HEK293 (cell line): Measurements from ENCODE around the gene USF3.

Experiments
- CTCF ChIA-PET: fragments of 350-600 bp; formaldehyde crosslinking; extraction: SDS; loops from one replicate; lab custom pipeline; 2021; ENCODE audit warnings: antibody characterized with exemption; lab: Yijun Ruan, JAX
- POLR2A ChIA-PET: fragments of 300-600 bp; formaldehyde crosslinking; extraction: SDS; loops from one replicate; lab custom pipeline; 2020; ENCODE audit warnings: antibody characterized with exemption, inconsistent platforms; lab: Yijun Ruan, JAX
- H3K27ac ChIP-seq: fragments of 200-500 bp; sonication (Bioruptor generic); 2 replicates; pipeline ENCODE4 v1.5.1; 2014; ENCODE audit warnings: low read depth, low read length, control low read depth, inconsistent platforms; ENCODE audit errors: extremely low read depth
- H3K36me3 ChIP-seq, 2 experiments: fragments of 200-500 bp in 1 of 2; sonication (Bioruptor generic) in 1 of 2; 1 replicate in 1 of 2; 2 replicates in 1 of 2; pipeline ENCODE4 v1.5.1; 2014 to 2017; ENCODE audit warnings: inconsistent platforms in 2 of 2, low read length in 2 of 2; ENCODE audit not compliant: control insufficient read depth in 2 of 2, insufficient read depth in 1 of 2
- H3K4me1 ChIP-seq: fragments of 200-500 bp; sonication (Bioruptor generic); 2 replicates; pipeline ENCODE4 v1.5.1; 2014; ENCODE audit warnings: mild to moderate bottlenecking, low read length, inconsistent platforms; ENCODE audit not compliant: control insufficient read depth, insufficient read depth
- H3K4me3 ChIP-seq: 2 replicates; pipeline ENCODE4 v1.5.1; 2011; ENCODE audit warnings: low read depth, mild to moderate bottlenecking, control low read depth, low read length, moderate library complexity
- H3K9me3 ChIP-seq: fragments of 200-500 bp; sonication (Bioruptor generic); 2 replicates; pipeline ENCODE4 v1.5.1; 2014; ENCODE audit warnings: low read depth, low read length, inconsistent platforms; ENCODE audit not compliant: control insufficient read depth, insufficient read depth
- BCL11B ChIP-seq: fragments of 450-650 bp; formaldehyde crosslinking; IDR thresholded peaks from 2 replicates; pipeline ENCODE4 v1.5.1; 2016; ENCODE audit warnings: low read depth, missing biosample characterization, missing genetic modification characterization
- YY2 ChIP-seq: fragments of 450-650 bp; formaldehyde crosslinking; IDR thresholded peaks from 2 replicates; pipeline ENCODE4 v1.5.1; 2016; ENCODE audit warnings: missing biosample characterization, missing genetic modification characterization
- ZFP41 ChIP-seq: fragments of 450-650 bp; formaldehyde crosslinking; IDR thresholded peaks from 2 replicates; pipeline ENCODE4 v1.5.1; 2016; ENCODE audit warnings: missing biosample characterization, missing genetic modification characterization, borderline replicate concordance
- ZNF16 ChIP-seq: fragments of 450-650 bp; formaldehyde crosslinking; IDR thresholded peaks from 2 replicates; pipeline ENCODE4 v1.5.1; 2016; ENCODE audit warnings: low read depth, missing biosample characterization, missing genetic modification characterization
- ZNF223 ChIP-seq: fragments of 450-650 bp; formaldehyde crosslinking; IDR thresholded peaks from 2 replicates; pipeline ENCODE4 v1.5.1; 2016; ENCODE audit warnings: missing biosample characterization, missing genetic modification characterization
- ZNF280D ChIP-seq: fragments of 450-650 bp; formaldehyde crosslinking; IDR thresholded peaks from 2 replicates; pipeline ENCODE4 v1.5.1; 2016; ENCODE audit warnings: missing biosample characterization, missing genetic modification characterization
- ZNF341 ChIP-seq: fragments of 450-650 bp; formaldehyde crosslinking; IDR thresholded peaks from 2 replicates; pipeline ENCODE4; 2016; ENCODE audit warnings: low read depth, missing biosample characterization, missing genetic modification characterization
- ZNF366 ChIP-seq: fragments of 450-650 bp; formaldehyde crosslinking; conservative IDR thresholded peaks from 2 replicates; pipeline ENCODE4 v1.5.1; 2016; ENCODE audit warnings: missing biosample characterization, missing genetic modification characterization
- ZNF433 ChIP-seq: fragments of 450-650 bp; formaldehyde crosslinking; IDR thresholded peaks from 2 replicates; pipeline ENCODE4 v1.5.1; 2016; ENCODE audit warnings: missing biosample characterization, missing genetic modification characterization, low read depth
- ZNF501 ChIP-seq: fragments of 450-650 bp; formaldehyde crosslinking; IDR thresholded peaks from 2 replicates; pipeline ENCODE4 v1.5.1; 2016; ENCODE audit warnings: missing biosample characterization, missing genetic modification characterization
- ZNF555 ChIP-seq: fragments of 450-650 bp; formaldehyde crosslinking; conservative IDR thresholded peaks from 2 replicates; pipeline ENCODE4 v1.5.1; 2017; ENCODE audit warnings: missing biosample characterization, mild to moderate bottlenecking, missing genetic modification characterization, inconsistent platforms
- ZNF658 ChIP-seq: fragments of 450-650 bp; formaldehyde crosslinking; IDR thresholded peaks from 2 replicates; pipeline ENCODE4; 2016; ENCODE audit warnings: missing biosample characterization, missing genetic modification characterization
- ZNF660 ChIP-seq: fragments of 450-650 bp; IDR thresholded peaks from 2 replicates; pipeline ENCODE4 v1.5.1; 2018; ENCODE audit warnings: missing biosample characterization, mild to moderate bottlenecking, missing genetic modification characterization
- ZNF777 ChIP-seq: fragments of 450-650 bp; formaldehyde crosslinking; IDR thresholded peaks from 2 replicates; pipeline ENCODE4 v1.5.1; 2017; ENCODE audit warnings: missing biosample characterization, missing genetic modification characterization, borderline replicate concordance
- ZSCAN23 ChIP-seq: fragments of 450-650 bp; formaldehyde crosslinking; IDR thresholded peaks from 2 replicates; pipeline ENCODE4 v1.5.1; 2016; ENCODE audit warnings: missing biosample characterization, missing genetic modification characterization
- TF ChIP-seq, protein P1 (sequence below): fragments of 450-650 bp; formaldehyde crosslinking; IDR thresholded peaks from 2 replicates; pipeline ENCODE4 v1.5.1; 2016; ENCODE audit warnings: missing biosample characterization, missing genetic modification characterization
- TF ChIP-seq, protein P2 (sequence below): fragments of 450-650 bp; formaldehyde crosslinking; IDR thresholded peaks from 2 replicates; pipeline ENCODE4 v1.5.1; 2017; ENCODE audit warnings: missing biosample characterization, missing genetic modification characterization
- TF ChIP-seq, protein P3 (sequence below): fragments of 450-650 bp; formaldehyde crosslinking; IDR thresholded peaks from 2 replicates; pipeline ENCODE4 v1.5.1; 2016; ENCODE audit warnings: missing biosample characterization, missing genetic modification characterization, borderline replicate concordance
- TF ChIP-seq, protein P4 (sequence below): fragments of 450-650 bp; formaldehyde crosslinking; conservative IDR thresholded peaks from 2 replicates; pipeline ENCODE4 v1.5.1; 2016; ENCODE audit warnings: low read depth, missing biosample characterization, missing genetic modification characterization

Gene USF3

GRCh38 chr3:113602836-113603235 is 93.6 kb downstream of the USF3 start (continued):
- TF ChIP-seq ZNF280D = no peak
- TF ChIP-seq, protein P1, sequence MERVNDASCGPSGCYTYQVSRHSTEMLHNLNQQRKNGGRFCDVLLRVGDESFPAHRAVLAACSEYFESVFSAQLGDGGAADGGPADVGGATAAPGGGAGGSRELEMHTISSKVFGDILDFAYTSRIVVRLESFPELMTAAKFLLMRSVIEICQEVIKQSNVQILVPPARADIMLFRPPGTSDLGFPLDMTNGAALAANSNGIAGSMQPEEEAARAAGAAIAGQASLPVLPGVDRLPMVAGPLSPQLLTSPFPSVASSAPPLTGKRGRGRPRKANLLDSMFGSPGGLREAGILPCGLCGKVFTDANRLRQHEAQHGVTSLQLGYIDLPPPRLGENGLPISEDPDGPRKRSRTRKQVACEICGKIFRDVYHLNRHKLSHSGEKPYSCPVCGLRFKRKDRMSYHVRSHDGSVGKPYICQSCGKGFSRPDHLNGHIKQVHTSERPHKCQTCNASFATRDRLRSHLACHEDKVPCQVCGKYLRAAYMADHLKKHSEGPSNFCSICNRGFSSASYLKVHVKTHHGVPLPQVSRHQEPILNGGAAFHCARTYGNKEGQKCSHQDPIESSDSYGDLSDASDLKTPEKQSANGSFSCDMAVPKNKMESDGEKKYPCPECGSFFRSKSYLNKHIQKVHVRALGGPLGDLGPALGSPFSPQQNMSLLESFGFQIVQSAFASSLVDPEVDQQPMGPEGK (tag by site-specific recombination) = no peak
- TF ChIP-seq BCL11B = no peak
- no peak for TF ChIP-seq YY2 (tag by site-specific recombination)
- TF ChIP-seq ZFP41 (tag by site-specific recombination) = no peak
- no peak for TF ChIP-seq ZNF658 (tag by site-specific recombination)
- TF ChIP-seq, all 188 proteins: peak for 0

- no peak overlapping the region for H3K27ac ChIP-seq
- H3K4me3 ChIP-seq = no peak overlapping the region
- TF ChIP-seq ZNF555 (tag by site-specific recombination) (no peak), ZNF341 (no peak), ZNF501 (tag by site-specific recombination) (no peak), ZNF223 (no peak)
- TF ChIP-seq, protein P2, sequence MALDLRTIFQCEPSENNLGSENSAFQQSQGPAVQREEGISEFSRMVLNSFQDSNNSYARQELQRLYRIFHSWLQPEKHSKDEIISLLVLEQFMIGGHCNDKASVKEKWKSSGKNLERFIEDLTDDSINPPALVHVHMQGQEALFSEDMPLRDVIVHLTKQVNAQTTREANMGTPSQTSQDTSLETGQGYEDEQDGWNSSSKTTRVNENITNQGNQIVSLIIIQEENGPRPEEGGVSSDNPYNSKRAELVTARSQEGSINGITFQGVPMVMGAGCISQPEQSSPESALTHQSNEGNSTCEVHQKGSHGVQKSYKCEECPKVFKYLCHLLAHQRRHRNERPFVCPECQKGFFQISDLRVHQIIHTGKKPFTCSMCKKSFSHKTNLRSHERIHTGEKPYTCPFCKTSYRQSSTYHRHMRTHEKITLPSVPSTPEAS (tag by site-specific recombination) = no peak
- TF ChIP-seq, protein P3, sequence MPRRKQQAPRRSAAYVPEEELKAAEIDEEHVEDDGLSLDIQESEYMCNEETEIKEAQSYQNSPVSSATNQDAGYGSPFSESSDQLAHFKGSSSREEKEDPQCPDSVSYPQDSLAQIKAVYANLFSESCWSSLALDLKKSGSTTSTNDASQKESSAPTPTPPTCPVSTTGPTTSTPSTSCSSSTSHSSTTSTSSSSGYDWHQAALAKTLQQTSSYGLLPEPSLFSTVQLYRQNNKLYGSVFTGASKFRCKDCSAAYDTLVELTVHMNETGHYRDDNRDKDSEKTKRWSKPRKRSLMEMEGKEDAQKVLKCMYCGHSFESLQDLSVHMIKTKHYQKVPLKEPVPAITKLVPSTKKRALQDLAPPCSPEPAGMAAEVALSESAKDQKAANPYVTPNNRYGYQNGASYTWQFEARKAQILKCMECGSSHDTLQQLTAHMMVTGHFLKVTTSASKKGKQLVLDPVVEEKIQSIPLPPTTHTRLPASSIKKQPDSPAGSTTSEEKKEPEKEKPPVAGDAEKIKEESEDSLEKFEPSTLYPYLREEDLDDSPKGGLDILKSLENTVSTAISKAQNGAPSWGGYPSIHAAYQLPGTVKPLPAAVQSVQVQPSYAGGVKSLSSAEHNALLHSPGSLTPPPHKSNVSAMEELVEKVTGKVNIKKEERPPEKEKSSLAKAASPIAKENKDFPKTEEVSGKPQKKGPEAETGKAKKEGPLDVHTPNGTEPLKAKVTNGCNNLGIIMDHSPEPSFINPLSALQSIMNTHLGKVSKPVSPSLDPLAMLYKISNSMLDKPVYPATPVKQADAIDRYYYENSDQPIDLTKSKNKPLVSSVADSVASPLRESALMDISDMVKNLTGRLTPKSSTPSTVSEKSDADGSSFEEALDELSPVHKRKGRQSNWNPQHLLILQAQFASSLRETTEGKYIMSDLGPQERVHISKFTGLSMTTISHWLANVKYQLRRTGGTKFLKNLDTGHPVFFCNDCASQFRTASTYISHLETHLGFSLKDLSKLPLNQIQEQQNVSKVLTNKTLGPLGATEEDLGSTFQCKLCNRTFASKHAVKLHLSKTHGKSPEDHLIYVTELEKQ (tag by site-specific recombination) = no peak
- H3K36me3 ChIP-seq = no peaks in the 10 kb centered on the region
- POLR2A ChIA-PET = no interaction called here
- no peaks in the 10 kb centered on the region for H3K9me3 ChIP-seq
- CTCF ChIA-PET = no interaction called here
- H3K4me1 ChIP-seq = no peaks in the 10 kb centered on the region
These were observed 94.2 kb downstream of the USF3 start for GRCh38 chr3:113602256-113602655.

- POLR2A ChIA-PET = no interaction called here
- no peaks in the 10 kb centered on the region for H3K4me1 ChIP-seq
- TF ChIP-seq ZNF366 = no peak
- TF ChIP-seq, protein P4, sequence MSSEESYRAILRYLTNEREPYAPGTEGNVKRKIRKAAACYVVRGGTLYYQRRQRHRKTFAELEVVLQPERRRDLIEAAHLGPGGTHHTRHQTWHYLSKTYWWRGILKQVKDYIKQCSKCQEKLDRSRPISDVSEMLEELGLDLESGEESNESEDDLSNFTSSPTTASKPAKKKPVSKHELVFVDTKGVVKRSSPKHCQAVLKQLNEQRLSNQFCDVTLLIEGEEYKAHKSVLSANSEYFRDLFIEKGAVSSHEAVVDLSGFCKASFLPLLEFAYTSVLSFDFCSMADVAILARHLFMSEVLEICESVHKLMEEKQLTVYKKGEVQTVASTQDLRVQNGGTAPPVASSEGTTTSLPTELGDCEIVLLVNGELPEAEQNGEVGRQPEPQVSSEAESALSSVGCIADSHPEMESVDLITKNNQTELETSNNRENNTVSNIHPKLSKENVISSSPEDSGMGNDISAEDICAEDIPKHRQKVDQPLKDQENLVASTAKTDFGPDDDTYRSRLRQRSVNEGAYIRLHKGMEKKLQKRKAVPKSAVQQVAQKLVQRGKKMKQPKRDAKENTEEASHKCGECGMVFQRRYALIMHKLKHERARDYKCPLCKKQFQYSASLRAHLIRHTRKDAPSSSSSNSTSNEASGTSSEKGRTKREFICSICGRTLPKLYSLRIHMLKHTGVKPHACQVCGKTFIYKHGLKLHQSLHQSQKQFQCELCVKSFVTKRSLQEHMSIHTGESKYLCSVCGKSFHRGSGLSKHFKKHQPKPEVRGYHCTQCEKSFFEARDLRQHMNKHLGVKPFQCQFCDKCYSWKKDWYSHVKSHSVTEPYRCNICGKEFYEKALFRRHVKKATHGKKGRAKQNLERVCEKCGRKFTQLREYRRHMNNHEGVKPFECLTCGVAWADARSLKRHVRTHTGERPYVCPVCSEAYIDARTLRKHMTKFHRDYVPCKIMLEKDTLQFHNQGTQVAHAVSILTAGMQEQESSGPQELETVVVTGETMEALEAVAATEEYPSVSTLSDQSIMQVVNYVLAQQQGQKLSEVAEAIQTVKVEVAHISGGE = no peak
- TF ChIP-seq ZNF16 (tag by site-specific recombination) = no peak
- TF ChIP-seq ZNF433 (tag by site-specific recombination) = no peak
- no peak for TF ChIP-seq ZNF660
- TF ChIP-seq ZSCAN23 = no peak
- no peak for TF ChIP-seq ZNF777 (tag by site-specific recombination)
These were observed 95.2 kb downstream of the USF3 start for GRCh38 chr3:113601240-113601639.

More at GRCh38 chr3:113601240-113601639, 95.2 kb downstream of the USF3 start:
- no peaks in the 10 kb centered on the region for H3K36me3 ChIP-seq
- no peak overlapping the region for H3K4me3 ChIP-seq
- no peak overlapping the region for H3K27ac ChIP-seq
- no peaks in the 10 kb centered on the region for H3K9me3 ChIP-seq
- CTCF ChIA-PET = no interaction called here
